GM23248 (cell line): ENCODE results near the gene GCSAM.

Experiments
- EZH2 ChIP-seq: fragments of 200-600 bp; sonication (generic); IDR thresholded peaks from 2 replicates; pipeline ENCODE4 v1.6.1; 2018; ENCODE audit warnings: antibody characterized with exemption, mild to moderate bottlenecking; ENCODE audit not compliant: insufficient read depth, poor library complexity, severe bottlenecking
- EZH2phosphoT487 ChIP-seq: fragments of 200-600 bp; sonication (generic); IDR thresholded peaks from 2 replicates; pipeline ENCODE4 v1.6.1; 2018; ENCODE audit warnings: antibody characterized with exemption, moderate library complexity, mild to moderate bottlenecking, low read depth; ENCODE audit not compliant: insufficient read depth

DNA sequence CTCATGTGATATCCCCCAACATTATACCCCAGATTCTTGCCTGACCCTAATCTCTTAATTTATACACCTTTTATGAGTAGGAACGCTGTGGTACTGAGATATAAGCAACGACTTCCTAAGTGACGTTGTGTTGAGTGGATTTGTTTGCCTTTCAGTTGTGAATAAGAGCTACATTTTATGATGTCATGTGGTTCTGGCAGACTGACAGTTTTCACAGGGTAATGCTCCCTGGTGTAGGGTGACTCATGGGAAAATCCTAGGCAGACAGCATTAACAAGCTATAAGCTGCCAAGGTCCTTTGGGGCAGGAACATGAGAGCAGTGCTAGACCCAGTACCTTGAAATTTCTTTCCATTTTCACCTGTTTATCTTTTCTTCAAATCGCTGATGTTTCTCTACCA is 35.7 kb downstream of the GCSAM start:
- TF ChIP-seq EZH2 (no peak), EZH2phosphoT487 (no peak)
